Type B pancreatic cell (in vitro differentiated cells): ENCODE measurements around the gene PCNT. TPM values are rescaled to one million over a fixed set of nuclear protein-coding genes. Genes with fewer than 3 reads are reported as not detected.

Experiments used
- DNase-seq: peaks from one replicate; pipeline ENCODE4 v3.0.0; 2021; ENCODE audit warnings: mixed read lengths; ENCODE audit not compliant: unreplicated experiment; ENCODE audit errors: extremely low spot score
- H3K27ac Mint-ChIP-seq: 2 replicates; pipeline ENCODE4 v1.8.0; 2021; ENCODE audit warnings: mild to moderate bottlenecking, mixed read lengths
- H3K27me3 Mint-ChIP-seq: 2 replicates; pipeline ENCODE4 v1.8.0; 2021; ENCODE audit warnings: mixed read lengths
- H3K36me3 Mint-ChIP-seq: 2 replicates; pipeline ENCODE4 v1.8.0; 2021; ENCODE audit warnings: mixed read lengths
- H3K4me1 Mint-ChIP-seq: one replicate; pipeline ENCODE4 v1.8.0; 2021; ENCODE audit warnings: mixed read lengths; ENCODE audit not compliant: unreplicated experiment
- H3K4me3 Mint-ChIP-seq: 2 replicates; pipeline ENCODE4 v1.8.0; 2021; ENCODE audit warnings: mild to moderate bottlenecking, mixed read lengths
- H3K9me3 Mint-ChIP-seq: 2 replicates; pipeline ENCODE4 v1.8.0; 2021; ENCODE audit warnings: mixed read lengths
- total RNA-seq: library from RNA; stranded (reverse); gene quantifications from 2 replicates; pipeline ENCODE4 v1.2.1, GENCODE V29; 2021; ENCODE audit warnings: low replicate concordance
- TF ChIP-seq, protein P1 (sequence below): fragments of 200-600 bp; sonication (generic); conservative IDR thresholded peaks from 2 replicates; pipeline ENCODE4 v1.5.0; 2021; ENCODE audit warnings: antibody characterized with exemption, mild to moderate bottlenecking

The PCNT gene
- total RNA-seq, 1 donor from 2014 or later: 50.3 TPM

DNA sequence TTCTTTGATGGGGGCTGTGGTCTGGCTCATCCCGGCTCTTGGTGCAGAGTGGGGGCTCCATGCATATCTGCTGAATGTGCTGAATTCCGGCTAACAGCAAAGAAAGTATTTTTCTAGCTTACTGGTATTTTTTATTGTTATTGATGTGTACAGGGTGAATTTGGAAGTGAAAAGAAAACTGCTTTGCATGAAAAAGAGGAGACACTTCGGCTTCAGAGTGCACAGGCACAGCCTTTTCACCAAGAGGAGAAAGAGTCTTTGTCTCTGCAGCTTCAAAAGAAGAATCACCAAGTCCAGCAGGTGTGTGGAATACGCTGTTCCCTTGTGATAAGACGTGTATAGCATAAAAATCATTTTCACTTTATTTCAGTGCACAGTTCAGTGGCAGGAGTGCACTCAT is 57.6 kb downstream of the PCNT start:
- DNase-seq: no peak
- TF ChIP-seq, protein P1, sequence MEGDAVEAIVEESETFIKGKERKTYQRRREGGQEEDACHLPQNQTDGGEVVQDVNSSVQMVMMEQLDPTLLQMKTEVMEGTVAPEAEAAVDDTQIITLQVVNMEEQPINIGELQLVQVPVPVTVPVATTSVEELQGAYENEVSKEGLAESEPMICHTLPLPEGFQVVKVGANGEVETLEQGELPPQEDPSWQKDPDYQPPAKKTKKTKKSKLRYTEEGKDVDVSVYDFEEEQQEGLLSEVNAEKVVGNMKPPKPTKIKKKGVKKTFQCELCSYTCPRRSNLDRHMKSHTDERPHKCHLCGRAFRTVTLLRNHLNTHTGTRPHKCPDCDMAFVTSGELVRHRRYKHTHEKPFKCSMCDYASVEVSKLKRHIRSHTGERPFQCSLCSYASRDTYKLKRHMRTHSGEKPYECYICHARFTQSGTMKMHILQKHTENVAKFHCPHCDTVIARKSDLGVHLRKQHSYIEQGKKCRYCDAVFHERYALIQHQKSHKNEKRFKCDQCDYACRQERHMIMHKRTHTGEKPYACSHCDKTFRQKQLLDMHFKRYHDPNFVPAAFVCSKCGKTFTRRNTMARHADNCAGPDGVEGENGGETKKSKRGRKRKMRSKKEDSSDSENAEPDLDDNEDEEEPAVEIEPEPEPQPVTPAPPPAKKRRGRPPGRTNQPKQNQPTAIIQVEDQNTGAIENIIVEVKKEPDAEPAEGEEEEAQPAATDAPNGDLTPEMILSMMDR: no peak
- H3K9me3 Mint-ChIP-seq: peaks cover 21% of the 10 kb centered on the region
- H3K4me3 Mint-ChIP-seq: no peak overlapping the region
- H3K4me1 Mint-ChIP-seq: peaks cover 7% of the 10 kb centered on the region
- no peaks in the 10 kb centered on the region for H3K27me3 Mint-ChIP-seq
- no peak overlapping the region for H3K27ac Mint-ChIP-seq
- H3K36me3 Mint-ChIP-seq: peaks cover 56% of the 10 kb centered on the region

DNA sequence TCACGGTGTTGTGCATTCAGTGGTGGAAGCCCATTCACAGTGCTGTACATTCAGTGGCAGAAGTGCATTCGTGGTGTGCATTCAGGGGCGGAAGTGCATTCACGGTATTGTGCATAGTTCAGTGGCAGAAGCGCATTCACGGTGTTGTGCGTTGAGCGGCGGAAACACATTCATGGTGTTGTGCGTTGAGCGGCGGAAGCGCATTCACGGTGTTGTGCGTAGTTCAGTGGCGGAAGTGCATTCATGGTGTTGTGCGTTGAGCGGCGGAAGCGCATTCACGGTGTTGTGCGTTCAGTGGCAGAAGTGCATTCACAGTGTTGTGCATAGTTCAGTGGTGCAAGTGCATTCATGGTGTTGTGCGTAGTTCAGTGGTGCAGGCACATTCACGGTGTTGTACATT is 60.6 kb downstream of the PCNT start:
- TF ChIP-seq, protein P1: no peak

DNA sequence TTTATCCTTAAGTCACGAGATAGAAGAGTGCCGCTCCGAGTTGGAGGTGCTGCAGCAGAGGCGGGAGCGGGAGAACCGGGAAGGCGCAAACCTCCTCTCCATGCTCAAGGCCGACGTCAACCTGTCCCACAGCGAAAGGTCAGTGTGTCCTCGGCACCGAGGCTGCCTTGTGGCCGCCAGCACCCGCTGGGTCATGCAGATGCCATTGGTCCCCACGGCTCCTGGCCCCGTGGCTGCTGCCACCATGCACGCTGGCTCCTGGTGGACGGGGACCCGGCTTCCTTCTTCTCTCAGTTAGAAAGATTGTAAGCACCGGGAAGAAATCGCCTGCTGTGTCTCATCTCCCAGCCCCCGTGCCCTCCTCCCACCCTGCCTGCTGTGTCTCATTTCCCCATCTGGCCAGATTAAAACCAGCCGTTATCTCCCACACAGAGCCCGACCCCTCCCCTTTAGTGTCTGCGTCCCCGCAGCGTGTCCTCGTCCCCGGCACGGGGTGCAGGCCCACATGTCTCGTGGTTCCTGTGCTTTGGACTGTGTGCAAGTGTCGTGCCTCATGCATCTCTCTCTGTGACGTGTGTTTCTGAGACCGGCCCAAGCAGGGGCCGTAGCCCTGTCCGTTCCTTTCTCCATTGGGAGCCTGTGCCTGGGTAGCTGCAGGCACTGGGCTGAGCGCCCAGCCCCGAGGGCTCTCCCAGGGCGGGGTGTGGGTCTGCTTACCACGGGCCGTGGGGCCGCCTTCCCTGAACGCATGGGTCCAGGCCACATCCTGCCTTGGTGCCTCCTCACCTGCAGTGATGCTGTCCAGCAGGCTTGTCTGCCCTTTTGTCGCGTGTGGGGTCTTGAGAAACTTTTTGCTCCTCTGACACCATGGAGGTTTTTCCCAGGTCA is 62.1 kb downstream of the PCNT start:
- Mint-ChIP-seq H3K9me3 (peaks cover 16% of the 10 kb centered on the region), H3K36me3 (peaks cover 34% of the 10 kb centered on the region), H3K4me3 (no peak overlapping the region), H3K4me1 (no peaks in the 10 kb centered on the region), H3K27me3 (no peaks in the 10 kb centered on the region), H3K27ac (no peak overlapping the region)
- TF ChIP-seq, protein P1: no peak
- DNase-seq: no peak

More for the DNA sequence above, 60.6 kb downstream of the PCNT start:
- Mint-ChIP-seq H3K9me3 (peaks cover 18% of the 10 kb centered on the region), H3K4me3 (no peak overlapping the region), H3K36me3 (peaks cover 38% of the 10 kb centered on the region), H3K27ac (no peak overlapping the region), H3K4me1 (no peaks in the 10 kb centered on the region), H3K27me3 (no peaks in the 10 kb centered on the region)
- DNase-seq: no peak

DNA sequence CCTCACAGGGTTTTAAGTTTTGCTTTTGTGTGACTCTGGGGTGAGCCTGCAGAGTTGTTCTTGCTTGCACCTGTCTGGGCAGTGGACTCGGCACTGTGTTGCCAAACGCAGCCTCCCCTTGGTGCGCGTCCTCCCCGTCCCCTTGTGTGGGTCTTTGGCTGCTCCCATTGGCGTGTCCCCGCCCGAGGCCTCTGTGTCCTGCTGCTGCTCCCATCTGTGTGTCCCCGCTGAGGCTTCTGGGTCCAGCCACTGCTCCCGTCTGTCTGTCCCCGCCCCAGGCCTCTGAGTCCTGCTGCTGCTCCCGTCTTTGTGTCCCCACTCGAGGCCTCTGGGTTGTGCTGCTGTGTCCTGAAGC is 62.8 kb downstream of the PCNT start:
- H3K27ac Mint-ChIP-seq: no peak overlapping the region
- TF ChIP-seq, protein P1: no peak
- H3K4me3 Mint-ChIP-seq: no peak overlapping the region
- no peak for DNase-seq
- peaks cover 29% of the 10 kb centered on the region for H3K36me3 Mint-ChIP-seq
- H3K9me3 Mint-ChIP-seq: peaks cover 13% of the 10 kb centered on the region
- no peaks in the 10 kb centered on the region for H3K27me3 Mint-ChIP-seq
- H3K4me1 Mint-ChIP-seq: no peaks in the 10 kb centered on the region

DNA sequence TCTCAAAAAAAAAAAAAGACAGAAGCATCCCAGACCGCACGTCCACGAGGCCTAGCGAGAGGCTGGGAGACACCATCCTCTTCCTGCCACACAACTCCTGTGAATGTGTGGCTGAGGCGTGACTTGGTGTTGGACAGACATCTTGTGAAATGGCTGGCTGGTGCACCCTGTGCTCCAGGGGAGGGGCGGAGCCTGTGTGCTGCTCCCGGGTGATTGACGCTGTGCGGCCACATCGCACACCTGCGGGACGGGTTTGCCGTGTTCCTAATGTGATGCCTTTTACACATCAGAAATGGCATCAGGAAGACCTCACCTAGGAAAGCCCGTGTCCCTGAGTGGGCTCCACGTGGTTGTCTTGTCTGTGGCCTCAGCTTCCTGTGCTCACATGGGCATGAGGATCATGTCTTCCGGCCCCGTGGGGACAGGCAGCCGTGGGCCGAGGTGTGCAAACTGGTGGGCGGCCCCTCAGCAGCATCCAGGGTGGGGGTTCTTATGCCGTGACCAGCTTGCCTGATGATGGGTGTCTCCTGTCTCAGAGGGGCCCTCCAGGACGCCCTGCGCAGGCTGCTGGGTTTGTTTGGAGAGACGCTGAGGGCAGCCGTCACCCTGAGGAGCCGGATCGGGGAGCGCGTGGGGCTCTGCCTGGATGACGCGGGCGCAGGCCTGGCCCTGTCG is 64.4 kb downstream of the PCNT start:
- H3K4me3 Mint-ChIP-seq: no peak overlapping the region
- H3K9me3 Mint-ChIP-seq: no peaks in the 10 kb centered on the region
- H3K27me3 Mint-ChIP-seq: no peaks in the 10 kb centered on the region
- DNase-seq: no peak
- H3K4me1 Mint-ChIP-seq: no peaks in the 10 kb centered on the region
- TF ChIP-seq, protein P1: no peak
- peak overlapping the region; percentile 77 for H3K27ac Mint-ChIP-seq
- peaks cover 13% of the 10 kb centered on the region for H3K36me3 Mint-ChIP-seq
